ENCODE data around the gene VEPH1. TPM values are rescaled to one million over a fixed set of nuclear protein-coding genes. Genes with fewer than 3 reads are reported as not detected.

VEPH1 gene
- total RNA-seq, 1 experiment from 2014 or later, result 0.51 TPM

DNA sequence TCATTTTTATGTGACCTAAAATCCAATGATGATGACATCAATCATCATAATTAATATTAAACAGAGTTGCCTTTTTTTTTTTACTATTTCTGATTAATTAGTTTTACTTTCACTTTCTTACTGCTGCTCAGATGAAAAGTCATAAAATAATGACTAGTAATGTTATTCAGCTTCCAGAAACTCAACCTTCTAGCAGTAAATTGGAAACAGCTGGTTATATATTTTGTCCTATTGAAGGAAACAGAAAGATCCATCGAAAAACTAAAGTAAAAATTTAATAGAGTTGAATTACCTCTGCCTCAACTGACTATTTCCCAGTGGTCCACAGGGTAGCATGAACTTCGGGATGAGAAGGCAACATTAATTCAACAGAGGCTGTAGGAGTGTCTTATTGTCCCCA is 173.7 kb downstream of the VEPH1 start:
- H3K4me1 ChIP-seq (ENCODE audit: control insufficient read depth, insufficient read depth, low read length), result no peaks in the 10 kb centered on the region
- no peaks in the 10 kb centered on the region for H3K9me3 ChIP-seq (ENCODE audit: control insufficient read depth, insufficient read depth, low read depth, low read length)
- CTCF ChIA-PET, result no interaction called here
- POLR2A ChIA-PET, result no interaction called here
- BruUV-seq (replicated peaks), result no TSS peak
- intact Hi-C loops (cut with micrococcal nuclease; ENCODE audit: unreplicated experiment), result no loop called here
- H3K27me3 ChIP-seq (ENCODE audit: control insufficient read depth, insufficient read depth, low read length), result no peaks in the 10 kb centered on the region
- ATAC-seq (no peak), DNase-seq (ENCODE audit: low read depth, low spot score) (no peak)
- H3K36me3 ChIP-seq (ENCODE audit: control insufficient read depth, insufficient read depth, low read length), result no peaks in the 10 kb centered on the region
- no peak overlapping the region for H3K27ac ChIP-seq (ENCODE audit: low read length)
- H3K4me3 ChIP-seq (ENCODE audit: low read depth in 2 of 2, low read length in 2 of 2), result no peak overlapping the region
- in situ Hi-C loops (cut with HindIII; ENCODE audit: low pct_unique_long_range_greater_than_20kb, low sequenced_read_pairs), result no loop called here
- no peak for TF ChIP-seq SIN3A (IDR thresholded peaks at IDR 0.05; ENCODE audit: borderline replicate concordance, insufficient read depth, low read depth, low read length)
- TF ChIP-seq POLR2AphosphoS5 (IDR thresholded peaks at IDR 0.05; ENCODE audit: low read depth, low read length), result no peak
- no peak for TF ChIP-seq TCF7L2 (IDR thresholded peaks at IDR 0.05; ENCODE audit: low read depth, low read length)
- TF ChIP-seq, protein P1, sequence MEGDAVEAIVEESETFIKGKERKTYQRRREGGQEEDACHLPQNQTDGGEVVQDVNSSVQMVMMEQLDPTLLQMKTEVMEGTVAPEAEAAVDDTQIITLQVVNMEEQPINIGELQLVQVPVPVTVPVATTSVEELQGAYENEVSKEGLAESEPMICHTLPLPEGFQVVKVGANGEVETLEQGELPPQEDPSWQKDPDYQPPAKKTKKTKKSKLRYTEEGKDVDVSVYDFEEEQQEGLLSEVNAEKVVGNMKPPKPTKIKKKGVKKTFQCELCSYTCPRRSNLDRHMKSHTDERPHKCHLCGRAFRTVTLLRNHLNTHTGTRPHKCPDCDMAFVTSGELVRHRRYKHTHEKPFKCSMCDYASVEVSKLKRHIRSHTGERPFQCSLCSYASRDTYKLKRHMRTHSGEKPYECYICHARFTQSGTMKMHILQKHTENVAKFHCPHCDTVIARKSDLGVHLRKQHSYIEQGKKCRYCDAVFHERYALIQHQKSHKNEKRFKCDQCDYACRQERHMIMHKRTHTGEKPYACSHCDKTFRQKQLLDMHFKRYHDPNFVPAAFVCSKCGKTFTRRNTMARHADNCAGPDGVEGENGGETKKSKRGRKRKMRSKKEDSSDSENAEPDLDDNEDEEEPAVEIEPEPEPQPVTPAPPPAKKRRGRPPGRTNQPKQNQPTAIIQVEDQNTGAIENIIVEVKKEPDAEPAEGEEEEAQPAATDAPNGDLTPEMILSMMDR (IDR thresholded peaks at IDR 0.05), result no peak
- TF ChIP-seq, protein P2, sequence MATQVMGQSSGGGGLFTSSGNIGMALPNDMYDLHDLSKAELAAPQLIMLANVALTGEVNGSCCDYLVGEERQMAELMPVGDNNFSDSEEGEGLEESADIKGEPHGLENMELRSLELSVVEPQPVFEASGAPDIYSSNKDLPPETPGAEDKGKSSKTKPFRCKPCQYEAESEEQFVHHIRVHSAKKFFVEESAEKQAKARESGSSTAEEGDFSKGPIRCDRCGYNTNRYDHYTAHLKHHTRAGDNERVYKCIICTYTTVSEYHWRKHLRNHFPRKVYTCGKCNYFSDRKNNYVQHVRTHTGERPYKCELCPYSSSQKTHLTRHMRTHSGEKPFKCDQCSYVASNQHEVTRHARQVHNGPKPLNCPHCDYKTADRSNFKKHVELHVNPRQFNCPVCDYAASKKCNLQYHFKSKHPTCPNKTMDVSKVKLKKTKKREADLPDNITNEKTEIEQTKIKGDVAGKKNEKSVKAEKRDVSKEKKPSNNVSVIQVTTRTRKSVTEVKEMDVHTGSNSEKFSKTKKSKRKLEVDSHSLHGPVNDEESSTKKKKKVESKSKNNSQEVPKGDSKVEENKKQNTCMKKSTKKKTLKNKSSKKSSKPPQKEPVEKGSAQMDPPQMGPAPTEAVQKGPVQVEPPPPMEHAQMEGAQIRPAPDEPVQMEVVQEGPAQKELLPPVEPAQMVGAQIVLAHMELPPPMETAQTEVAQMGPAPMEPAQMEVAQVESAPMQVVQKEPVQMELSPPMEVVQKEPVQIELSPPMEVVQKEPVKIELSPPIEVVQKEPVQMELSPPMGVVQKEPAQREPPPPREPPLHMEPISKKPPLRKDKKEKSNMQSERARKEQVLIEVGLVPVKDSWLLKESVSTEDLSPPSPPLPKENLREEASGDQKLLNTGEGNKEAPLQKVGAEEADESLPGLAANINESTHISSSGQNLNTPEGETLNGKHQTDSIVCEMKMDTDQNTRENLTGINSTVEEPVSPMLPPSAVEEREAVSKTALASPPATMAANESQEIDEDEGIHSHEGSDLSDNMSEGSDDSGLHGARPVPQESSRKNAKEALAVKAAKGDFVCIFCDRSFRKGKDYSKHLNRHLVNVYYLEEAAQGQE (IDR thresholded peaks at IDR 0.05; ENCODE audit: insufficient read depth in 1 of 2, low read depth in 2 of 2, low read length in 1 of 2), result no peak

DNA sequence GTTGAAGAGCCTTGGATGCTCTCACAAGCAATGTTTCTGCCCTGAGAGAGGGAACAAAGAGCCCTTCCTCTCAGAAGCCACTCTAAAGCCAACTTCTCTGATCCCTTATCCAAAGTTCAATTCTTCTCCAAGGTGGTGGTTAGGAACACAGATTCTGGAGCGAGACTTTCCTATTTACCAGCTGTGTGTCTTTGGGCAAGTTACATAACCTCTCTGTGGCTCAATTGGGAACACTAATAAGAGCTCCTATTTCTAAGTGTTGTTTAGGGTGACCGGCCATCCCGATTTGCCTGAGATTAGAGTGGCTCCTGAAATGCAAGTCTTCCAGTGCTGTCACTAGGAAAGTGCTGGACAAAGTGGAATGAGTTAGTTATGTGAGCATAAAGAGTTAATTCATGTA is 175.4 kb downstream of the VEPH1 start:
- H3K27me3 ChIP-seq (ENCODE audit: control insufficient read depth, insufficient read depth, low read length), result no peaks in the 10 kb centered on the region
- H3K9me3 ChIP-seq (ENCODE audit: control insufficient read depth, insufficient read depth, low read depth, low read length), result no peaks in the 10 kb centered on the region
- no TSS peak for BruUV-seq (replicated peaks)
- intact Hi-C loops (cut with micrococcal nuclease; ENCODE audit: unreplicated experiment), result no loop called here
- no peaks in the 10 kb centered on the region for H3K4me1 ChIP-seq (ENCODE audit: control insufficient read depth, insufficient read depth, low read length)
- H3K4me3 ChIP-seq (ENCODE audit: low read depth in 2 of 2, low read length in 2 of 2), result no peak overlapping the region
- in situ Hi-C loops (cut with HindIII; ENCODE audit: low pct_unique_long_range_greater_than_20kb, low sequenced_read_pairs), result no loop called here
- CTCF ChIA-PET, result no interaction called here
- no peaks in the 10 kb centered on the region for H3K36me3 ChIP-seq (ENCODE audit: control insufficient read depth, insufficient read depth, low read length)
- POLR2A ChIA-PET, result no interaction called here
- TF ChIP-seq TCF7L2 (IDR thresholded peaks at IDR 0.05; ENCODE audit: low read depth, low read length) (no peak), POLR2AphosphoS5 (IDR thresholded peaks at IDR 0.05; ENCODE audit: low read depth, low read length) (no peak), SIN3A (IDR thresholded peaks at IDR 0.05; ENCODE audit: borderline replicate concordance, insufficient read depth, low read depth, low read length) (no peak)
- TF ChIP-seq, protein P2 (IDR thresholded peaks at IDR 0.05; ENCODE audit: insufficient read depth in 1 of 2, low read depth in 2 of 2, low read length in 1 of 2), result no peak
- TF ChIP-seq, protein P1 (IDR thresholded peaks at IDR 0.05), result no peak
- DNase-seq (ENCODE audit: low read depth, low spot score), result no peak
- no peak for ATAC-seq
- no peak overlapping the region for H3K27ac ChIP-seq (ENCODE audit: low read length)
